Body of pancreas (tissue), 4 donors: ENCODE measurements around the gene RRAGB.

Source experiments
- CTCF ChIP-seq, 7 experiments: fragments of 450-650 bp in 4 of 7; fragments of 200-600 bp in 3 of 7; sonication (generic) in 3 of 7; IDR thresholded peaks; one replicate each; pipeline ENCODE4 v1.5.1; 2016 to 2019; ENCODE audit warnings: antibody characterized with exemption in 7 of 7
- POLR2A ChIP-seq, 3 donors: fragments of 450-650 bp; IDR thresholded peaks; one replicate each; pipeline ENCODE4 v1.6.1; 2016; ENCODE audit warnings: antibody characterized with exemption in 3 of 3, mild to moderate bottlenecking in 2 of 3

GRCh38 chrX:55794405-55794804 lies 76.9 kb downstream of the RRAGB start:
- TF ChIP-seq CTCF (IDR thresholded peaks at IDR 0.05) (no peak), POLR2A (IDR thresholded peaks at IDR 0.05) (no peak)
